K562 treated with DMSO at 1 percent for 24 hours (cell line): ENCODE results near the gene CIB1. TPM values are rescaled to one million over a fixed set of nuclear protein-coding genes. Genes with fewer than 3 reads are reported as not detected.

Experiments
- total RNA-seq: library from RNA; unstranded; fragments of 300-600 nt; gene quantifications from 2 replicates; pipeline ENCODE4 v1.2.3, GENCODE V29; 2022; ENCODE audit warnings: low read depth; ENCODE audit not compliant: insufficient read depth

CIB1 gene
- 163 and 165 TPM in 2 replicates for total RNA-seq

GRCh38 chr15:90233387-90234095, at the start of gene CIB1:
Gene CIB1 (minus strand): TSS chr15:90233941. CDS start chr15:90233885, 56 bp downstream.

DNA sequence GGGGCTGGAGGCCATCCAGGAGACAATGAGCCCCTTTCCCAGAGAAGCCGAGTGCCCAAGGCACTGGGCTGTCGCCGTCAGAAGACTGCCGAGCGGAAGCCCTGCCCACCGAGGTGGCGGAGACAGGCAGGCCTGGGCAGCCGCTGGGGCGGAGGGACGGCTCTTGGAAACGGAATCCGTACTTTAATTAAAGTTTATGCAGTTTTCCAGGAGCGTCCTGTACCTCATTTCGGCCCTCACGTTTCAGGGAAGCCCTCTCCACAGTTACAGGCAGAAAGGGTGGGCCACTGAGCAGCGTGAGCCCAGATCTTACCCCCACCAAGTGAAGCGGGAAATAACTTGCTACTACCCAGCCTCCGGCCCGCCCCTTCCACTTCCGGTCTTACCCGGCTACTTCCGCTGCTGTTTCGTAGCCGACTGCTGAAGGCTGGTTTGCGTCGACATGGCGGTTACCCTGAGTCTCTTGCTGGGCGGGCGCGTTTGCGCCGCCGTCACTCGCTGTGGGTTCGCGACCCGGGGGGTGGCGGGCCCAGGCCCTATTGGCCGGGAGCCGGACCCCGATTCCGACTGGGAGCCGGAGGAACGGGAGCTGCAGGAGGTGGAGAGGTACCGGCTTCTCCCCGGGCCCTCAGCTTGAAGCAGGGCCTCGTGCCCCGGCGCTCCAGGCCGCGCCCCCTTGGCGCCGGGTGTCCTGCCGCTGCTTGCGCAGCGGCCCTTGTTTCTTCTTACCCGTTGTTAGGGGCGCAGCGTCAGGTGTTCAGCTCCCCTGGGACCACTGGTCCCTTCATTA, 31.7 kb upstream of the CIB1 start, which contains the start of gene NGRN:
NGRN (plus strand) TSS at position 402 of the 790 bp plus-strand sequence; CDS start at position 443, 41 bp downstream.

DNA sequence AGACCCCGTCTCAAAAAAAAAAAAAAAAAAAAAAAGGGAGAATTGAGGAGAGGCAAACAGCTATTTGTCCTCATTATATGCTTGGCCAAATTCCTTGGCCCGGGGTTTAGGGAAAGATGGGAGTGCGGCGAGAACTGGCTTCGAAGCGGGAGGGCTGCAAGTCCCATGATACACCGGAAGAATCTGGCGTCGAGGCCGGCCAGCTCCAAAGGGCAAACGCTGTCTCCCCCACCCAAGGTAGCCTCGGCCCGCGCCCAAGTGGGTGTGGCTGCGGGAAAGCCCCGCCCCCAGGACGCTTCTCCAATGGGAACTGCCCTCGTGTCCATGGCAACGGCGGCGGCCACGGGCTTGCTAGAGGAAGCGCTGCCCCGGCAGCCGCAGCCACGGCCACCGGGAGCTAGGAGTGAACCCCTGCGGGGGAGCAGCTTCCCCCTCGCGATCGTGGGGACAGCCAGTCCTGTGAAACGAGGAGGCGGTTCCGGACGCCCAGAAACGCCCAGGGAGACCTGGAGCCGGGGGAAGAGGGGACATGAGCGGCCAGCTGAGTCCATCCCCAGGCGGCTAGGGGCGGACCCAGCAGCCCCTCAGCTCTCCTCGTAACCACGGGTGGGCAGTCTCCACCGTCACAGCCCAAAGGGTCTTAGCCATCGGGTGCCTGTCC, 15.6 kb upstream of the CIB1 start, which contains the start of gene TTLL13:
TTLL13 (plus strand) TSS at position 354 of the 661 bp plus-strand sequence. CDS start 1,075 bp downstream, outside the sequence.

GRCh38 chr15:90234096-90234988, 601 bp upstream of the CIB1 start, which contains the start of gene GDPGP1:
Gene GDPGP1 (plus strand): TSS chr15:90234209. CDS start chr15:90240909, 6,700 bp downstream.

GRCh38 chr15:90201130-90201943, 32.4 kb downstream of the CIB1 start, which contains the start of gene SEMA4B:
Gene SEMA4B (plus strand): TSS chr15:90201330. CDS start chr15:90201579, 249 bp downstream.

Other genes with a start within 250 kb of the CIB1 start
- 9.7 and 10.8 TPM in 2 replicates for gene ZNF710, start 232.6 kb downstream of the CIB1 start, total RNA-seq
- gene IDH2, start 131.5 kb downstream of the CIB1 start, total RNA-seq = 98.2 and 106 TPM in 2 replicates
- gene SEMA4B, start 32.6 kb downstream of the CIB1 start, total RNA-seq = 48.5 and 55.1 TPM in 2 replicates
- gene GDPGP1, start 268 bp upstream of the CIB1 start, total RNA-seq = 5.8 and 7.8 TPM in 2 replicates
- not detected in 2 replicates for gene TTLL13, start 15.6 kb upstream of the CIB1 start, total RNA-seq
- gene NGRN, start 31.7 kb upstream of the CIB1 start, total RNA-seq = 52.4 and 53.2 TPM in 2 replicates
- gene ZNF774, start 118.3 kb upstream of the CIB1 start, total RNA-seq = 1.7 and 8.2 TPM in 2 replicates
- gene IQGAP1, start 154.3 kb upstream of the CIB1 start, total RNA-seq = 65.1 and 84.1 TPM in 2 replicates